ENCODE results near the gene FTO. TPM values are rescaled to one million over a fixed set of nuclear protein-coding genes. Genes with fewer than 3 reads are reported as not detected.

The FTO gene
- total RNA-seq, 1 experiment from 2014 or later = 57.4 TPM

GRCh38 chr16:53864819-53865493 is 161.0 kb downstream of the FTO start:
- peak; percentile 16; the same call in 1 of the 2 replicates for ATAC-seq
- Mint-ChIP-seq H3K4me1 (peaks cover 22% of the 10 kb centered on the region), H3K27ac (peak overlapping the region; percentile 69), H3K4me3 (no peak overlapping the region), H3K27me3 (ENCODE audit: low read depth) (no peaks in the 10 kb centered on the region), H3K9me3 (peaks cover 8% of the 10 kb centered on the region; the same call in 1 of the 2 replicates), H3K36me3 (no peaks in the 10 kb centered on the region)
- ChIA-PET POLR2A (no interaction called here), CTCF (no interaction called here)
- no peak for TF ChIP-seq ZNF532 (CRISPR knock-in tag; IDR thresholded peaks at IDR 0.05; ENCODE audit: borderline replicate concordance)
- no peak for DNase-seq (ENCODE audit: low spot score)

GRCh38 chr16:53865494-53865863 is 161.5 kb downstream of the FTO start:
- H3K4me1 Mint-ChIP-seq = peaks cover 22% of the 10 kb centered on the region
- peaks cover 12% of the 10 kb centered on the region for H3K9me3 Mint-ChIP-seq
- POLR2A ChIA-PET = no interaction called here
- H3K4me3 Mint-ChIP-seq = no peak overlapping the region
- CTCF ChIA-PET = no interaction called here
- H3K27ac Mint-ChIP-seq = peak overlapping the region; percentile 69
- DNase-seq (ENCODE audit: low spot score) (no peak), ATAC-seq (peak; percentile 82)
- TF ChIP-seq TEAD4 (CRISPR knock-in tag; IDR thresholded peaks at IDR 0.05) (no peak), HMGA2 (CRISPR knock-in tag; IDR thresholded peaks at IDR 0.05) (no peak), FOXP1 (CRISPR knock-in tag; IDR thresholded peaks at IDR 0.05; ENCODE audit: borderline replicate concordance) (no peak), ZNF423 (CRISPR knock-in tag; IDR thresholded peaks at IDR 0.05) (no peak), KAT7 (CRISPR knock-in tag; IDR thresholded peaks at IDR 0.05; ENCODE audit: borderline replicate concordance) (no peak), RORB (CRISPR knock-in tag; IDR thresholded peaks at IDR 0.05) (no peak), E2F1 (CRISPR knock-in tag; IDR thresholded peaks at IDR 0.05) (no peak)
- H3K36me3 Mint-ChIP-seq = peaks cover 3% of the 10 kb centered on the region
- no peaks in the 10 kb centered on the region for H3K27me3 Mint-ChIP-seq (ENCODE audit: low read depth)

GRCh38 chr16:53866520-53866919 is 162.6 kb downstream of the FTO start:
- H3K9me3 Mint-ChIP-seq = peaks cover 22% of the 10 kb centered on the region
- peaks cover 13% of the 10 kb centered on the region for H3K36me3 Mint-ChIP-seq
- CTCF ChIA-PET = no interaction called here
- H3K27me3 Mint-ChIP-seq (ENCODE audit: low read depth) = no peaks in the 10 kb centered on the region
- no peak overlapping the region for H3K27ac Mint-ChIP-seq
- peaks cover 22% of the 10 kb centered on the region for H3K4me1 Mint-ChIP-seq
- POLR2A ChIA-PET = no interaction called here
- H3K4me3 Mint-ChIP-seq = no peak overlapping the region
- DNase-seq (ENCODE audit: low spot score) = no peak
- no peak for ATAC-seq
- no peak for TF ChIP-seq PRRX2 (CRISPR knock-in tag; IDR thresholded peaks at IDR 0.05)
- TF ChIP-seq HMGXB4 (CRISPR knock-in tag; IDR thresholded peaks at IDR 0.05) = no peak
- TF ChIP-seq ATF6 (CRISPR knock-in tag; IDR thresholded peaks at IDR 0.05) = no peak
- TF ChIP-seq ZNF263 (CRISPR knock-in tag; IDR thresholded peaks at IDR 0.05; ENCODE audit: low read depth) = no peak
- no peak for TF ChIP-seq MLX (CRISPR knock-in tag; IDR thresholded peaks at IDR 0.05)
- no peak for TF ChIP-seq CREM (CRISPR knock-in tag; IDR thresholded peaks at IDR 0.05)
- no peak for TF ChIP-seq ZNF281 (CRISPR knock-in tag; IDR thresholded peaks at IDR 0.05)
- no peak for TF ChIP-seq STAT6 (CRISPR knock-in tag; conservative IDR thresholded peaks at IDR 0.05; ENCODE audit: low read depth)
